GM21717 (cell line): ENCODE measurements around the gene PPM1F.

Experiments used
- ATAC-seq: cut with Tn5 transposase; IDR thresholded peaks from one replicate; pipeline ENCODE4 v1.9.1; 2021; ENCODE audit warnings: mild to moderate bottlenecking, moderate library complexity; ENCODE audit not compliant: unreplicated experiment

The PPM1F gene

DNA sequence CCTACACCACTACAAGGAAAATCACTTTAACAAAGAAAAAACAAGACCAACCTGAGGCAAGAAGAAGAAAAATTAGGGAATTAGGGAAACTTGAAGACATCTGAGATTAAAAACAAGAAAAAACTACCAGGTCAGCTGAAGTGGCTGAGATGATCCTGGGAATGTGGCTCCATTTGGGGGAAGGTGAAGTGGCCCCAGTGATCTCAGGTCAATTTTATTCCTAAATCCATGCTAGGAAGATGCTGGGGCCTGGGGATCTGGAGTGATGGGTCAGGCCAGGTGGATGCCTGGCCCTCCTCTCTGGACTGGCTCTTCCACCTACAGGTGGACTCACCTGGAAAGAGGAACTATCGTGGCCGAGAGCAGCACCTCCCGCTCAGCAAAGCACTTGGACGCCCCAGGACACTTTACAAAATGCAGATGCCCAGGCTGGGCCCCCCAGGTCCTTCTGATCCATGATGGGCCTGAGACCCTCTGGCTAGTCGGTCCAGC is 23.3 kb upstream of the PPM1F start:
- no peak for ATAC-seq

GRCh38 chr22:21975273-21975672 is 22.6 kb upstream of the PPM1F start:
- no peak for ATAC-seq

DNA sequence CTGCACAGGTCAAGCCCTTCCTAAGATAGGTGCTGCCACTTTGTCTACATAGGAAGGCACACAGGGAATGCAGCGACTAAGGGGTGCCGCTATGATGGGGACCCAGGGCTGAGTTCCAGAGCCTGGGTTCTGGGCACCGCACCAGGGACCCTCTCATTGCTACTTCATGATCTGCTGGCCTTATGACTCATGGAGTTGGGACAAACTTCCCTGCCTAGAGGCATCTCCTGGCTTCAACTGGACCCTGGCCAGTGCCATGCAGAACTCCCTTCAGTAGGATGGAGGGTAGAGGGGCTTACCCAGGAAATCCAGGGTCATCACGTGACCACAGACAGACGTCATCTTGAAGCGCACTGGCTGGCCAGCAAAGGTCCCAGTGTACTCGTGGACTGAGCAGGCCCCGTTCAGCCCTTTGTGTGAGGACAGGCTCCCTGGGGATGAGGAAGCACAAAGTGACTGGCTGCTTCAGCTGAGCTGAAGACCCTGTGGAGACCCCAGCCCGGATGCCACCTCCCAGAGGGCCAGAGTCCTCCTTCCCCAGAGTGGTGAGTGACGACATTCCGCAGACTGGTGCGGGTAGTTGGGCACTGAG is 21.5 kb upstream of the PPM1F start:
- ATAC-seq: no peak

- ATAC-seq: no peak
Measured at GRCh38 chr22:21972806-21973205, 20.2 kb upstream of the PPM1F start.

DNA sequence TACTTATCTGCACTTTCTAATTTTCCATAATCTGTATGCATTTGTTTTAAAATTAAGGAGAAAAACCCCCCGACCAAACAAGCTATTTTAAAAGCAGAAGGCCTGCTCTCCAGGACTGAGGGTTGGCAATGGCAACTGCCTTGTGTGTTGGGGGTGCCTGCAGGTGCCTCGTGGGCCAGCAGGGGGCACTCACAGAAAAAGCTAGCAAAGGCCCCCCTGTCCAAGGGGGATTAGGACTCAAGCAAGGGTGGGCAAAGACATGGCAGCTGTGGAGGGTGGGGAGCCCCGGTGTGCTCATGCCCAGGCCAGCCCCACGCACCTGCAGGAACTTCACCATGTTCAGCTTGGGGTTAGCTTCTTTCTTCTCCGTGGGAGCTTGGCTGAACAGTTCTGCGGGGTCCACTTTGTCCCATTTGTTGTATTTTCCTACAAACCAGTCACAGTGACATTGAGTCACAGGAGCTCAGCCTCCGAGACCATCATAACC is 19.7 kb upstream of the PPM1F start:
- ATAC-seq: no peak

- ATAC-seq: no peak
Measured at GRCh38 chr22:21971858-21972275, 19.2 kb upstream of the PPM1F start.

DNA sequence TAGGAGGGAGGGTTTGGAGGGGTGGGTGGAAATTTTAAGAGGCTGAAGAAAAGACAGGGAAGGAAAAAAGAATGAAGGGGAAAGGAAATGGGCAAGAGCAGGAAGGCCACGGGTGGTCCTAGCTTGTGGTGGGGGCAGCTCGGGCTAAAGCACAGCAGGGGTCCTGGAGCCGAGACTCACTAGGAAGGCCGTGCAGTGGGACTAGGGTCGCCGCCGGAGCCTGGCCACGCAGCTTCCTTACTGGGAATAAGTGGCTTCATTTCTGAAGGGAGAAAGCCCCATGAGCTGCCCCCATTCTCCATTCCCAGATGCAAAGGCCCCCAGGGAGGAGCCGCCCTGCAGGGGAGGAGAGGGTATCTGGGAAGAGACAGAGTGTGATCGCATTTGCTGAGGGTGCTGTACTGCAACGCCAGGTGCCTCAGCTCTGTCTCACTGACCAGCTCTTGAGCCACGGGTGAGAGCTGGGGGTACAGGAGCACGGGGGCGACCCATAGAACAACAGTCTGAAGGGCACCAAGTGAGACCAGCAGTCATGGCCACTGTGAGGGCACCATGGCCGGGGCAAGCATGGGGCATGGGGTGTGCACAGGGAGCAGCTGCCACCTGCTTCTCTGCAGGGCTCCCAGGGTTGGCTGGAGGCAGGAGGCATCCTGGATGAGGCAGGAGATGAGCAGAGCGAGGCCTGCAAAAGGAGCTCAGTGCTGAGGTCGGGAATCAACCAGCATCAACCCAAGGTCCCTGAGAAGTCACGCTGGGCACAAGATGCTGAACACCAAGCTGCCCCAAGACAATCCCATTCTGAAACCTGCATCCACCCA is 18.4 kb upstream of the PPM1F start:
- no peak for ATAC-seq

GRCh38 chr22:21970037-21970799 is 17.6 kb upstream of the PPM1F start:
- no peak for ATAC-seq

- ATAC-seq: no peak
Measured at GRCh38 chr22:21968452-21969129, 15.9 kb upstream of the PPM1F start.

GRCh38 chr22:21967693-21968271 is 15.1 kb upstream of the PPM1F start:
- no peak for ATAC-seq

- ATAC-seq: no peak
Measured at GRCh38 chr22:21966643-21967516, 14.2 kb upstream of the PPM1F start.

DNA sequence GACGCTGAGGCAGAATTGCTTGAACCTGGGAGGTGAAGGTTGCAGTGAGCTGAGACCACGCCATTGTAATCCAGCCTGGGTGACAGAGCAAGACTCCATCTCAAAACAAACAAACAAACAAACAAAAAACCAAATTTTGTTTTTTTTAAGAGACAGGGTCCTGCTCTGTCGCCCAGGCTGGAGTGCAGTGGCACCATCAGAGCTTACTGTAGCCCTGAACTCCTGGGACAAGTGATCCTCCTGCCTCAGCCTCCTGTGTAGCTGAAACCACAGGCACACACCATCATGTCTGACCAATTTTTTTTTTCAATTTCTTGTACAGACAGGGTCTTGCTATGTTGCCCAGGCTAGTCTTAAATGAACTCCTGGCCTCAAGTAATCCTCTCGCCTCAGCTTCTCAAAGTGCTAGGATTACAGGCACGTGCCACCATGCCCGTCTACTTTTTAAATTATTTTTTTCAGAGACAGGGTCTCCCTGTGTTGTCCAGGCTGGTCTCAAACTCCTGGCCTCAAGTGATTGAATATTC is 13.2 kb upstream of the PPM1F start:
- no peak for ATAC-seq

- ATAC-seq: no peak
Measured at GRCh38 chr22:21964918-21965484, 12.4 kb upstream of the PPM1F start.

- ATAC-seq: no peak
Measured at GRCh38 chr22:21964234-21964633, 11.6 kb upstream of the PPM1F start.

DNA sequence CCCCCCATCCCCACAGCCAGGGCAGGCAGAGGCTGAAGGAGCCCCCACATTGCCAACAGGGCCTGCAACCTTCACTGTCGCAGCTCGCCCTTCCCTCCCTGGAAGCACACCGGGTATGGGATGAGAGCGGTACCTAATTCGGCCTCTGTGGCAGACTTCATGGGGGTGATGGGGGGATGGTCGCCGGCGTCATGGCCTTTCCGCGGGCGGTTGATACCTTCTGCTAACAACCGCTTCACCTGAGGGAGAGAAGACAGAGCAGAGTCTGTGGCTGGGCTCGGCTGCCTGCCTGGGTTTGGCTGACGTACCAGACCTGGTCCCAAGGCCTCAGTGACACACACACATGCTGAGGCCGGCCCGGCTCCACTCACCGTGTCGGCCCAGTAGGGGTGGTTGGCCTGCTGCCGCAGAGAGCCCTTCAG is 11.2 kb upstream of the PPM1F start:
- no peak for ATAC-seq

DNA sequence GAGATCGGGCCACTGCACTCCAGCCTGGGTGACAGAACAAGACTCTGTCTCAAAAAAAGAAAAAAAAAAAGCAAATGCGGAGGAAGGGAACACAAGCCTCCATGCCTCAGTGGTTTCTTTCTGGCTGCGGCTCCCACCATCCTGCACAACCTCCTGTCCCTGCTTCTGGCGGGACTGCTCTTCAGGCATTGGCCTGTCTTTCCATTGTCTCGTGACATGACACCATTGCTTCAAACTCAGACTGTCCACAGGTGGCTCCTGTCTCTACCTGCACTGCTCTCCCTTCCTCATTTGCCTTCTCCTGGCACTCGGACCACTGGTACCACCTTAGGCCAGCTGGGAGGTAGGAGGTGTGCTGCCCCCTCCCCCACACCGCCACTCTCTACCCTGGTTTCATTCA is 10.6 kb upstream of the PPM1F start:
- no peak for ATAC-seq

DNA sequence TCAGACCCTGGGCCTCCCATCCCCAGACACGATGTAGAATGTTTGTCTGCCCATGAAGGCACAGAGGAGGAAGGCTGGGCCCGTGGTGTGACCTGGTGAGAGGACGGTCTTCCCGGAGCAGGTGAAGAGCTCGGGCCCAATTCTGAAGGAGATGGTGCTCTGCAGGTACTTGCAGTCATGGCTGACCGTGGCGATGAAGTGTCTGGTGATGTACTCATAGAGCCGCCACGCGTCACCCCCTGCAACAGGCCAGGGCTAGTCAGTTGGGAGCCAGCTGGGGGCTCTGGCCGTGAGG is 10.0 kb upstream of the PPM1F start:
- no peak for ATAC-seq

GRCh38 chr22:21961886-21962654 is 9.4 kb upstream of the PPM1F start:
- no peak for ATAC-seq
